Keratinocyte (primary cell): ENCODE results near the gene DNAJC13. TPM values are rescaled to one million over a fixed set of nuclear protein-coding genes. Genes with fewer than 3 reads are reported as not detected.

Experiments
- DNase-seq: peaks from one replicate; pipeline ENCODE4 v3.0.0-alpha.2; 2011; ENCODE audit warnings: low read depth, missing footprints, low spot score
- FAIRE-seq: peaks from 2 replicates; lab custom pipeline; 2011; peaks lifted over from hg19 to GRCh38; lab: Jason Lieb, UNC
- H2AFZ ChIP-seq: 2 replicates; pipeline ENCODE4 v1.6.0; 2012; ENCODE audit warnings: low read length, control low read depth, inconsistent platforms; ENCODE audit not compliant: control insufficient read depth
- H3K27ac ChIP-seq: 2 replicates; pipeline ENCODE4 v1.5.1; 2011; ENCODE audit warnings: low read length; ENCODE audit not compliant: control insufficient read depth, insufficient read depth
- H3K27me3 ChIP-seq: 3 replicates; pipeline ENCODE4 v1.6.0; 2011; ENCODE audit warnings: low read length; ENCODE audit not compliant: control insufficient read depth, insufficient read depth; ENCODE audit errors: extremely low read depth
- H3K36me3 ChIP-seq, 2 experiments: 2 replicates in 1 of 2; 3 replicates in 1 of 2; pipeline ENCODE4 v1.5.1; 2011; ENCODE audit warnings: low read length in 2 of 2, mild to moderate bottlenecking in 1 of 2; ENCODE audit not compliant: control insufficient read depth in 2 of 2, insufficient read depth in 2 of 2; ENCODE audit errors: extremely low read depth in 1 of 2
- H3K4me1 ChIP-seq: 3 replicates; pipeline ENCODE4 v1.5.1; 2011; ENCODE audit warnings: low read length; ENCODE audit not compliant: control insufficient read depth, insufficient read depth; ENCODE audit errors: extremely low read depth
- H3K4me2 ChIP-seq: 3 replicates; pipeline ENCODE4 v1.6.0; 2011; ENCODE audit warnings: low read depth, low read length; ENCODE audit not compliant: control insufficient read depth, insufficient read depth; ENCODE audit errors: extremely low read depth
- H3K4me3 ChIP-seq, 3 experiments: fragments of 200-600 bp in 1 of 3; sonication (generic) in 1 of 3; 2 replicates in 2 of 3; 3 replicates in 1 of 3; pipeline ENCODE4 v1.5.1; 2011 to 2016; ENCODE audit warnings: low read length in 3 of 3, mild to moderate bottlenecking in 3 of 3, control low read depth in 2 of 3, inconsistent platforms in 1 of 3, low read depth in 1 of 3, mixed read lengths in 1 of 3, mixed run types in 1 of 3, moderate library complexity in 1 of 3; ENCODE audit not compliant: control insufficient read depth in 2 of 3, insufficient read depth in 2 of 3; ENCODE audit errors: extremely low read depth in 1 of 3
- H3K79me2 ChIP-seq: 2 replicates; pipeline ENCODE4 v1.6.0; 2012; ENCODE audit warnings: low read length; ENCODE audit not compliant: control insufficient read depth, insufficient read depth
- H3K9ac ChIP-seq: 3 replicates; pipeline ENCODE4 v1.6.0; 2011; ENCODE audit warnings: low read length; ENCODE audit not compliant: control insufficient read depth, insufficient read depth; ENCODE audit errors: extremely low read depth
- H3K9me1 ChIP-seq: 3 replicates; pipeline ENCODE4 v1.6.0; 2011; ENCODE audit warnings: low read length; ENCODE audit not compliant: control insufficient read depth, insufficient read depth; ENCODE audit errors: extremely low read depth
- H3K9me3 ChIP-seq: 2 replicates; pipeline ENCODE4 v1.5.1; 2012; ENCODE audit warnings: low read depth, low read length; ENCODE audit not compliant: control insufficient read depth
- H4K20me1 ChIP-seq: 3 replicates; pipeline ENCODE4 v1.6.0; 2011; ENCODE audit warnings: low read length; ENCODE audit not compliant: control insufficient read depth, insufficient read depth; ENCODE audit errors: extremely low read depth
- EZH2 ChIP-seq: IDR thresholded peaks from one replicate; pipeline ENCODE4 v1.6.1; 2012; ENCODE audit warnings: inconsistent platforms, mild to moderate bottlenecking, low read length, moderate library complexity
- dilution Hi-C: fragments of 300-500 bp; cut with MboI; formaldehyde crosslinking; loops from one replicate; pipeline ENCODE4 v1.7.0; 2020; ENCODE audit warnings: low sequenced_read_pairs; ENCODE audit not compliant: extremely low pct_ligation_motif_present
- polyA plus RNA-seq, 5 experiments: library from polyadenylated mRNA; depleted of rRNA in 3 of 5; stranded (reverse) in 3 of 5; stranded (forward) in 1 of 5; unstranded in 1 of 5; fragments of >200 nt; gene quantifications; 1 replicate in 1 of 5; 2 replicates in 3 of 5; 3 replicates in 1 of 5; pipeline versions ENCODE4 v1.2.1 to v1.2.3, GENCODE V29; 2011 to 2012; ENCODE audit warnings: missing spikeins in 2 of 5, low read depth in 1 of 5, low replicate concordance in 1 of 5
- TF ChIP-seq, protein P1 (sequence below), 3 experiments: IDR thresholded peaks in 1 of 3; conservative IDR thresholded peaks in 1 of 3; optimal IDR thresholded peaks in 1 of 3; 2 replicates in 2 of 3; 3 replicates in 1 of 3; pipeline versions ENCODE3 to v1.5.1; 2011; ENCODE audit warnings: low read length in 3 of 3, mild to moderate bottlenecking in 3 of 3, moderate library complexity in 2 of 3, control low read depth in 1 of 3, inconsistent platforms in 1 of 3; ENCODE audit not compliant: insufficient read depth in 2 of 3; ENCODE audit errors: extremely low read depth in 1 of 3

The DNAJC13 gene
- polyA plus RNA-seq, 1 donor (not counting 4 experiments of a cell fraction or from before 2014, with no cell fraction given): 24.3 TPM

GRCh38 chr3:132459551-132459950, 42.2 kb downstream of the DNAJC13 start:
- Histone ChIP-seq H4K20me1 (no peaks in the 10 kb centered on the region), H3K4me3 (no peak overlapping the region), H3K9me3 (no peaks in the 10 kb centered on the region), H3K27ac (no peak overlapping the region), H2AFZ (no peak overlapping the region), H3K4me1 (no peaks in the 10 kb centered on the region), H3K27me3 (no peaks in the 10 kb centered on the region), H3K9ac (no peak overlapping the region), H3K4me2 (no peak overlapping the region), H3K9me1 (no peaks in the 10 kb centered on the region), H3K79me2 (no peaks in the 10 kb centered on the region), H3K36me3 (peaks cover 14 to 17% of the 10 kb centered on the region in 2 experiments)
- dilution Hi-C loops: no loop called here
- DNase-seq: no peak
- FAIRE-seq: no peak
- TF ChIP-seq, protein P1, sequence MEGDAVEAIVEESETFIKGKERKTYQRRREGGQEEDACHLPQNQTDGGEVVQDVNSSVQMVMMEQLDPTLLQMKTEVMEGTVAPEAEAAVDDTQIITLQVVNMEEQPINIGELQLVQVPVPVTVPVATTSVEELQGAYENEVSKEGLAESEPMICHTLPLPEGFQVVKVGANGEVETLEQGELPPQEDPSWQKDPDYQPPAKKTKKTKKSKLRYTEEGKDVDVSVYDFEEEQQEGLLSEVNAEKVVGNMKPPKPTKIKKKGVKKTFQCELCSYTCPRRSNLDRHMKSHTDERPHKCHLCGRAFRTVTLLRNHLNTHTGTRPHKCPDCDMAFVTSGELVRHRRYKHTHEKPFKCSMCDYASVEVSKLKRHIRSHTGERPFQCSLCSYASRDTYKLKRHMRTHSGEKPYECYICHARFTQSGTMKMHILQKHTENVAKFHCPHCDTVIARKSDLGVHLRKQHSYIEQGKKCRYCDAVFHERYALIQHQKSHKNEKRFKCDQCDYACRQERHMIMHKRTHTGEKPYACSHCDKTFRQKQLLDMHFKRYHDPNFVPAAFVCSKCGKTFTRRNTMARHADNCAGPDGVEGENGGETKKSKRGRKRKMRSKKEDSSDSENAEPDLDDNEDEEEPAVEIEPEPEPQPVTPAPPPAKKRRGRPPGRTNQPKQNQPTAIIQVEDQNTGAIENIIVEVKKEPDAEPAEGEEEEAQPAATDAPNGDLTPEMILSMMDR (optimal IDR thresholded peaks at IDR 0.05 in 1 of 3, IDR thresholded peaks at IDR 0.05 in 1 of 3, conservative IDR thresholded peaks at IDR 0.05 in 1 of 3; ENCODE audit: extremely low read depth in 1 of 3, insufficient read depth in 2 of 3, low read length in 3 of 3): no peak
- TF ChIP-seq EZH2: no peak

DNA sequence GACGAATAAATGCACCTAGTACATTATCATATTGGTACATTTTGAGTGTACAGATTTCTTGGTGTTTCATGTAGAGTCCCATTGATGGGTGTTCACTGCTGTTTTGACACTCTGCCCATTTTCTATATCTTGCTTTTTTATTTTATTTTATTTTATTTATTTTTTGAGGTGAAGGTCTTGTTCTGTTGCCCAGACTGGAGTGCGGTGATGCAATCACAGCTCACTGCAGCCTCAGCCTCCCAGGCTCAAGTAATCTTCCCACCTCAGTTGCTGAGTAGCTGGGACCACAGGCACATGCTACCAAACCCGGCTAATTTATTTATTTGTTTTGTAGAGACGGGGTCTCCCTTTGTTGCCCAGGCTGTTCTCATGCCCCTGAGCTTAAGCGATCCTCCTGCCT, 44.2 kb downstream of the DNAJC13 start:
- Histone ChIP-seq H3K79me2 (no peaks in the 10 kb centered on the region), H3K4me3 (no peak overlapping the region), H3K27me3 (no peaks in the 10 kb centered on the region), H3K9me1 (no peaks in the 10 kb centered on the region), H3K4me1 (no peaks in the 10 kb centered on the region), H3K36me3 (peaks cover 1 to 17% of the 10 kb centered on the region in 2 experiments), H2AFZ (no peak overlapping the region), H3K27ac (no peak overlapping the region), H3K9ac (no peak overlapping the region), H3K9me3 (no peaks in the 10 kb centered on the region), H4K20me1 (no peaks in the 10 kb centered on the region), H3K4me2 (no peak overlapping the region)
- DNase-seq (no peak), FAIRE-seq (no peak)
- dilution Hi-C loops: no loop called here
- TF ChIP-seq EZH2: no peak
- TF ChIP-seq, protein P1 (optimal IDR thresholded peaks at IDR 0.05 in 1 of 3, IDR thresholded peaks at IDR 0.05 in 1 of 3, conservative IDR thresholded peaks at IDR 0.05 in 1 of 3; ENCODE audit: extremely low read depth in 1 of 3, insufficient read depth in 2 of 3, low read length in 3 of 3): no peak
